Measurements from ENCODE around the gene CHCHD3. TPM values are rescaled to one million over a fixed set of nuclear protein-coding genes. Genes with fewer than 3 reads are reported as not detected.
"Not testable (repeated sequence)": the region's sequence is repeated elsewhere in the genome, so short reads cannot be mapped to it uniquely, and the experiment has no call there.

Gene CHCHD3
- total RNA-seq, 4 donors from 2014 or later: 27.9 to 39.0 (median 34.5) TPM

- TF ChIP-seq POLR2A (IDR thresholded peaks at IDR 0.05): no peak
- TF ChIP-seq, protein P1, sequence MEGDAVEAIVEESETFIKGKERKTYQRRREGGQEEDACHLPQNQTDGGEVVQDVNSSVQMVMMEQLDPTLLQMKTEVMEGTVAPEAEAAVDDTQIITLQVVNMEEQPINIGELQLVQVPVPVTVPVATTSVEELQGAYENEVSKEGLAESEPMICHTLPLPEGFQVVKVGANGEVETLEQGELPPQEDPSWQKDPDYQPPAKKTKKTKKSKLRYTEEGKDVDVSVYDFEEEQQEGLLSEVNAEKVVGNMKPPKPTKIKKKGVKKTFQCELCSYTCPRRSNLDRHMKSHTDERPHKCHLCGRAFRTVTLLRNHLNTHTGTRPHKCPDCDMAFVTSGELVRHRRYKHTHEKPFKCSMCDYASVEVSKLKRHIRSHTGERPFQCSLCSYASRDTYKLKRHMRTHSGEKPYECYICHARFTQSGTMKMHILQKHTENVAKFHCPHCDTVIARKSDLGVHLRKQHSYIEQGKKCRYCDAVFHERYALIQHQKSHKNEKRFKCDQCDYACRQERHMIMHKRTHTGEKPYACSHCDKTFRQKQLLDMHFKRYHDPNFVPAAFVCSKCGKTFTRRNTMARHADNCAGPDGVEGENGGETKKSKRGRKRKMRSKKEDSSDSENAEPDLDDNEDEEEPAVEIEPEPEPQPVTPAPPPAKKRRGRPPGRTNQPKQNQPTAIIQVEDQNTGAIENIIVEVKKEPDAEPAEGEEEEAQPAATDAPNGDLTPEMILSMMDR (IDR thresholded peaks at IDR 0.05): no peak
- 91% methylated on average over 7 of the region's 7 CpGs for WGBS, 2 donors
- no peak overlapping the region for H3K4me3 ChIP-seq (ENCODE audit: low read depth, poor library complexity, severe bottlenecking)
- no peak for DNase-seq (ENCODE audit: low spot score in 2 of 2)
- intact Hi-C loops (cut with DNase I; ENCODE audit: low total_unique reads): no loop called here
Observed at GRCh38 chr7:132932296-132933071, 149.4 kb downstream of the CHCHD3 start.

GRCh38 chr7:132930881-132931280 lies 151.0 kb downstream of the CHCHD3 start:
- no peak overlapping the region for H3K4me3 ChIP-seq (ENCODE audit: low read depth, poor library complexity, severe bottlenecking)
- intact Hi-C loops (cut with DNase I; ENCODE audit: low total_unique reads): no loop called here
- WGBS, 2 donors: 76 to 83% methylated on average over 4 of the region's 4 CpGs
- no peak for DNase-seq (ENCODE audit: low spot score in 2 of 2)
- TF ChIP-seq, protein P1 (IDR thresholded peaks at IDR 0.05): no peak
- TF ChIP-seq POLR2A (IDR thresholded peaks at IDR 0.05): no peak

DNA sequence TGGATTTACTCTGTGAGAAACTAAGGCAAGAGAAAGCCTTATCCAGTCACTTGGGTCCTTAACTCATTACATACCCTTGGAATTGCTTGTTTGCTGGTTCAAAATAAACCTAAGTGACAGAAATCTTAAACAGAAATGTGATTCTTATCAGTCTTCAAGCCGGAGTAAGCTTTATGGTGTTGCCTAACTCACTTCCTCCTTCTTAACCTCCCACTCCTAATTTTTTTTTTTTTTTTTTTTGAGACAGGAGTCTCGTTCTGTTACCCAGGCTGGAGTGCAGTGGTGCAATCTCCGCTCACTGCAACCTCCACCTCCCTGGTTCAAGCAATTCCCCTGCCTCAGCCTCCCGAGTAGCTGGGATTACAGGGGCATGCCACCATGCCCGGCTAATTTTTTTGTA lies 151.9 kb downstream of the CHCHD3 start:
- DNase-seq (ENCODE audit: low spot score in 2 of 2); intact Hi-C loops (cut with DNase I; ENCODE audit: low total_unique reads); H3K4me3 ChIP-seq (ENCODE audit: low read depth, poor library complexity, severe bottlenecking): not testable (repeated sequence)
- 90 to 93% methylated on average over 5 of the region's 5 CpGs for WGBS, 2 donors

- 80 to 85% methylated on average over 4 of the region's 4 CpGs for WGBS, 2 donors
- TF ChIP-seq POLR2A (IDR thresholded peaks at IDR 0.05): no peak
- TF ChIP-seq, protein P1 (IDR thresholded peaks at IDR 0.05): no peak
- no peak overlapping the region for H3K4me3 ChIP-seq (ENCODE audit: low read depth, poor library complexity, severe bottlenecking)
- intact Hi-C loops (cut with DNase I; ENCODE audit: low total_unique reads): no loop called here
- DNase-seq (ENCODE audit: low spot score in 2 of 2): no peak
Observed at GRCh38 chr7:132919771-132920170, 162.1 kb downstream of the CHCHD3 start.

DNA sequence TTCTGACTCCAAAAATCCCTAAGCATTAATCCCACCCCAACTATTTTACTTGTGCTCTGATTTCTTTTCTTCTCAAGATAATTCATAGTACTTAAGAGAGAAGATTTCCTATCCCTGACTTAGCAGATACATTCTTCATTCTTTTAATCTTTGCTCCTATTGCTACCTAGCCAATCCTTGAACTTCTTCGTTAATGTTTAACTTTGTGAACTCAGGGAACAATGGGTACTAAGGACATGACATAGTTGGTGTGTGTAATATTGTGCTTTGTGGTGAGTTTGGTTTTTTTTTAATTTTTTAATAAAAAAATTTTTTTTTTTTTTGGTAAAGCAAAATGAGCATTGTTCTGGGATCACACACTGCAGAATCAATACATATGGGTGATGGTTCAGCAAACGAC lies 166.2 kb downstream of the CHCHD3 start:
- intact Hi-C loops (cut with DNase I; ENCODE audit: low total_unique reads): no loop called here
- DNase-seq (ENCODE audit: low spot score in 2 of 2): no peak
- no peak overlapping the region for H3K4me3 ChIP-seq (ENCODE audit: low read depth, poor library complexity, severe bottlenecking)
- WGBS, 2 donors: 91 to 95% methylated on average over 2 of the region's 2 CpGs
- no peak for TF ChIP-seq POLR2A (IDR thresholded peaks at IDR 0.05)
- TF ChIP-seq, protein P1 (IDR thresholded peaks at IDR 0.05): no peak

DNA sequence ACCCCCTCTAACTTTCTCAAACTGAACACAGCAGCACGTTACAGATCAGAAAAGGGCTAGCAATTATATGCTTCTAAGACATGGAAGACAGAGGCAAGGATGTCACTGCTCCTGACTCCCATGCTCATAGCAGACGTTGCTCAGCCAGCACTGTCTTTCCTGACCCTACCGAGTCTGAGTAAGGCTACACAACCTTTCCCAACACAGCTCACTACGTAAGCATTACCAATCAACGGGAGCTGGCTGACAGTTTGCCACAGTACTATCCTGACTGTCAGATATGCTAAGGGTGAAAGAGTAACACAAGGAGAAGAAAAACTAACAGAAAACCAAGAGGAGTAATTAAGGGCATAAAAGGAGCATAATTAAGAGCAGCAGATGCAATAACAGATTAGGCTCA lies 171.2 kb downstream of the CHCHD3 start:
- 93 to 94% methylated on average over 5 of the region's 5 CpGs for WGBS, 2 donors
- intact Hi-C loops (cut with DNase I; ENCODE audit: low total_unique reads): no loop called here
- TF ChIP-seq, protein P1 (IDR thresholded peaks at IDR 0.05): no peak
- TF ChIP-seq POLR2A (IDR thresholded peaks at IDR 0.05): no peak
- H3K4me3 ChIP-seq (ENCODE audit: low read depth, poor library complexity, severe bottlenecking): no peak overlapping the region
- DNase-seq (ENCODE audit: low spot score in 2 of 2): no peak

Measured in lower leg skin (tissue), 4 donors.